NCI-H1930 (cell line): Measurements from ENCODE around the gene PPP3CA.
"Not testable (repeated sequence)": the region's sequence is repeated elsewhere in the genome, so short reads cannot be mapped to it uniquely, and the experiment has no call there.

ENCODE experiments used
- DNase-seq, 2 experiments: peaks; one replicate each; lab custom pipeline; 2025; lab: John Stamatoyannopoulos, UW

Gene PPP3CA

GRCh38 chr4:101254776-101255175 lies 92.5 kb downstream of the PPP3CA start:
- DNase-seq: no peak

DNA sequence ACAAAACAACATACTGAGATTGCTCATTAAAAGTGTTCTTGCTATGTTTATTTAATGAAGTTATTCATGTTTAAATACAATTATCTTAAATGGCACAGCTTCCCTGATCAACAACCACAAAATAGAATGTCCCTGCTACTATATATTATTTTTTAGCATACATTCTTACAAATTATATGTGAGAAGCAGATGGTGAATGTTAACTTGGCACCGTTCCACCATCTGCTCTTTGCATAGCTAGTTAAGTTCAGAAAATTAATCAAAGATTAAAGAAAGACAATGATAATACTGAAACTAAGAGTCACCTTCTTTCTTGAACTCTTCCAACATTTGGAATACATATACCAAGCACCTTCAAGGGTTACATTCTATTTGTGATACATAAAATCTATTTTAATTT lies 94.2 kb downstream of the PPP3CA start:
- no peak for DNase-seq

- no peak for DNase-seq
Observed at GRCh38 chr4:101252721-101253120, 94.6 kb downstream of the PPP3CA start.

GRCh38 chr4:101251261-101251660 lies 96.1 kb downstream of the PPP3CA start:
- DNase-seq: no peak

GRCh38 chr4:101244349-101244748 lies 103.0 kb downstream of the PPP3CA start:
- DNase-seq: no peak

DNA sequence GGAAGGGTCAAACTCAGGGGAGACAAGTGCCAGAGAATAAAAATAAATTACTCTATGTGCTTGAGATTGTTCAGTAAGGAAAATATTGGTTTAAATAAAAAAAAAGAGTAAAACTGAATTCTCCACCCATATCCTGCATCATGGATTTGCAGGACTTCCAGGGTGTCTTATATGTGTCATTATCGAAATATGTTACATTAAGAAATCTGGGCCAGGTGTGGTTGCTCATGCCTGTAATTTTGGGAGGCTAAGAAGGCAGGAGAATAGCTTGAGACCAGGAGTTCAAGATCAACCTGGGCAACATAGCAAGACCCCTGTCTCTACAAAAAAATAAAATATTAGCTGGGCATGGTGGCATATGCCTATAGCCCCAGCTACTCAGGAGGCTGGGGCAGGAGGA lies 104.9 kb downstream of the PPP3CA start:
- no peak for DNase-seq

GRCh38 chr4:101240099-101240498 lies 107.2 kb downstream of the PPP3CA start:
- no peak for DNase-seq

GRCh38 chr4:101239665-101240064 lies 107.7 kb downstream of the PPP3CA start:
- no peak for DNase-seq

DNA sequence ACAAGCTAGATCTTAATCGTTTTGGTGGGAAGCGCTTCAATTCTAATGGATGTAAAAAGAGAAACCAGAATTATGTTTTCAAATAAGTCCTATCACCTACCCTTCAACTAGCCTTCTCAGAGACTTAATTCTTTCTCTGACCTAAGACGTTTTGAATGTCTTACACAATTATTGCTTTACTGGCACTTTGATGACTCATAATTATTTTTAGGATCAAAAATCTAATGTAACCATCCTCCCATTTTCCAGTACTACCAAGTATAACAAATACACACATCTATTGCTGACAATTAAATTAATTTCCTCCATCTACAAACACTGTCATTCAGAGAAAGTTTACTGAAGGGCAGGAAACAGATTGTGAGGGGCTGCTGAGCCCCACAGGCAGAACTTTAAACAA lies 108.6 kb downstream of the PPP3CA start:
- no peak for DNase-seq

DNA sequence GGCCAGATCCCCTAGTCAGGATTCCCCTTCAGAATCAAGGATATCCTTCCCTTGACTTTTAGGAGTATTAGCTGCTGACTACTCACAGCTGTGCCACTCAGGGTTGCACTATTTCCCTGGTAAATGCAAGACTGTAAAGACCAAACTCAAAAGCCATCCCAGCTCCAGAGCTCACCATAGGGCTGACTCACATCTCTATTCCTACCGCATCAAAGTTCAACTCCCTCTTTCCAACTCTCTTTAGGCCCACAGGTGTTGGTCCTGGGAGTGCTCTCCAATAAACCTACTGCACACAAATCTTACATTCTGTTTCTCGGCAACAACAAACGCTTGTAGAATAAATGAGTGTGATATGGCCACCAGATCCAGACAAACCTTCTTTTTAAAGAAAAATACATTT lies 109.6 kb downstream of the PPP3CA start:
- no peak for DNase-seq

GRCh38 chr4:101236097-101236496 lies 111.2 kb downstream of the PPP3CA start:
- DNase-seq: no peak

DNA sequence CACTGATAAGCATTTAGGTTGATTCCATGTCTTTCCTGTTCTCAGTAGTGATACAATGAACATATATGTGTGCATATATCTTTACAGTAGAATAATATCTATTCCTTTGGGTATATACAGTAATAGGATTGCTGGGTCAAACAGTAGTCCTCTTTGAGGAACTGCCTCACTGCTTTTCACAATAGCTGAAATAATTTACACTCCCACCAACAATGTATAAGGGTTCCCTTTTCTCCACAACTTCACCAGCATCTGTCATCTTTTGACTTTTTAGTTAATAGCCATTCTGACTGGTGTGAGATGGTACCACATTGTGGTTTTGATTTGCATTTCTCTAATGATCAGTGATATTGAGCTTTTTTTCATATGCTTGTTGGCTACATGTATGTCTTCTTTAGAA lies 113.2 kb downstream of the PPP3CA start:
- DNase-seq: not testable (repeated sequence)

- DNase-seq: no peak
Observed at GRCh38 chr4:101232074-101232776, 115.1 kb downstream of the PPP3CA start.

- no peak for DNase-seq
Observed at GRCh38 chr4:101230801-101231426, 116.4 kb downstream of the PPP3CA start.

GRCh38 chr4:101229116-101229515 lies 118.2 kb downstream of the PPP3CA start:
- DNase-seq: no peak

DNA sequence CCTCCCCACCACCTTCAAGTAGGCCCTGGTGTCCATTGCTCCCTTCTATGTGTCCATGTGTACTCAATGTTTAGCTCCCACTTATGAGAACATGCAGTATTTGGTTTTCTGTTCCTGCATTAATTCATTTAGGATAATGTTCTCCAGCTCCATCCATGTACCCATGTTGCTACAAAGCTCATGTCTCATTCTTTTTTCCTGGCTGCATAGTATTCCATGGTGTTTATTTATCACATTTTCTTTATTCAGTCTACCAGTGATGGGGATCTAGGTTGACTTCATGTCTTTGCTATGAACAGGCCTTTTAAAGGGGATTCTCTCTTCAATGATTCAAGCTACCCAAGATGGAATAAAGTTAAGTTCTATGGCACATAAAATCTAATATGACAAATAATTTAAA lies 119.6 kb downstream of the PPP3CA start:
- no peak for DNase-seq

GRCh38 chr4:101224358-101225218 lies 122.7 kb downstream of the PPP3CA start:
- DNase-seq: no peak

GRCh38 chr4:101222156-101222845 lies 125.0 kb downstream of the PPP3CA start:
- DNase-seq: no peak

GRCh38 chr4:101221294-101221693 lies 126.0 kb downstream of the PPP3CA start:
- DNase-seq: no peak

GRCh38 chr4:101218894-101219293 lies 128.4 kb downstream of the PPP3CA start:
- no peak for DNase-seq

DNA sequence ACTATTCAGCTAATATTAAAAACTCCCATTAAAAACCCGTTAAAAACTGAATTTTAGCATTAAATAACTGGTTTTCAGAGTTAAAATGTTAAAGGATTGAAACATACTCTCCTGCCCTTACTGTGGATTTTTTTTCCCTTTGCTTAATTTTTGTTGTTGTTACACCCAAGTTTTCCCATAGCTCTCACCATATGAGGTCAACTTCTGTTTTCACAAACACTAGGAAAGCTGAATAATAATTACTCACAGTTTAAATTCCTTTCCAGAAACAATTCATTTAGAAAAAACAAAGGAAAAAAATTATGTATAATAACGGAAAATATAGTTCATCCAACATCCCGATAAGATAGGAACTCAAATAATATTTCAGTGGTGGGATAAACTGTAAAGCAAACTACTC lies 129.0 kb downstream of the PPP3CA start:
- DNase-seq: no peak

- no peak for DNase-seq
Observed at GRCh38 chr4:101217353-101218031, 129.8 kb downstream of the PPP3CA start.
